ENCODE results near the gene SH3BP5. TPM values are rescaled to one million over a fixed set of nuclear protein-coding genes. Genes with fewer than 3 reads are reported as not detected.

Gene SH3BP5
- total RNA-seq, 1 experiment from 2014 or later = 21.0 TPM

- no peak for DNase-seq (ENCODE audit: low read depth)
These were observed 14.8 kb upstream of the SH3BP5 start for GRCh38 chr3:15347063-15347736.

- no peak for DNase-seq (ENCODE audit: low read depth)
These were observed 14.1 kb upstream of the SH3BP5 start for GRCh38 chr3:15346516-15346915.

- DNase-seq (ENCODE audit: low read depth) = no peak
These were observed 13.3 kb upstream of the SH3BP5 start for GRCh38 chr3:15345608-15346137.

GRCh38 chr3:15345066-15345607 lies 12.8 kb upstream of the SH3BP5 start:
- DNase-seq (ENCODE audit: low read depth) = no peak

- DNase-seq (ENCODE audit: low read depth) = no peak
These were observed 10.6 kb upstream of the SH3BP5 start for GRCh38 chr3:15342945-15343344.

GRCh38 chr3:15342246-15342645 lies 9.9 kb upstream of the SH3BP5 start:
- DNase-seq (ENCODE audit: low read depth) = no peak

- no peak for DNase-seq (ENCODE audit: low read depth)
These were observed 8.8 kb upstream of the SH3BP5 start for GRCh38 chr3:15341030-15341726.

GRCh38 chr3:15339786-15340215 lies 7.4 kb upstream of the SH3BP5 start:
- peak; percentile 59 for DNase-seq (ENCODE audit: low read depth)

- no peak for DNase-seq (ENCODE audit: low read depth)
These were observed 6.6 kb upstream of the SH3BP5 start for GRCh38 chr3:15339001-15339400.

GRCh38 chr3:15337963-15338362 lies 5.6 kb upstream of the SH3BP5 start:
- DNase-seq (ENCODE audit: low read depth) = no peak

- no peak for DNase-seq (ENCODE audit: low read depth)
These were observed 3.7 kb upstream of the SH3BP5 start for GRCh38 chr3:15336057-15336456.

- no peak for DNase-seq (ENCODE audit: low read depth)
These were observed 1.5 kb upstream of the SH3BP5 start for GRCh38 chr3:15333956-15334263.

GRCh38 chr3:15333099-15333955 lies 941 bp upstream of the SH3BP5 start:
- DNase-seq (ENCODE audit: low read depth) = no peak

GRCh38 chr3:15331606-15332404 lies 581 bp downstream of the SH3BP5 start:
- peak; percentile 16 for DNase-seq (ENCODE audit: low read depth)

- DNase-seq (ENCODE audit: low read depth) = no peak
These were observed 1.2 kb downstream of the SH3BP5 start for GRCh38 chr3:15331072-15331605.

GRCh38 chr3:15330031-15330596 lies 2.3 kb downstream of the SH3BP5 start:
- DNase-seq (ENCODE audit: low read depth) = peak; percentile 78

GRCh38 chr3:15329046-15330005 lies 3.1 kb downstream of the SH3BP5 start:
- DNase-seq (ENCODE audit: low read depth) = no peak

GRCh38 chr3:15327941-15328340 lies 4.4 kb downstream of the SH3BP5 start:
- DNase-seq (ENCODE audit: low read depth) = peak; percentile 78

GRCh38 chr3:15326673-15327072 lies 5.7 kb downstream of the SH3BP5 start:
- DNase-seq (ENCODE audit: low read depth) = no peak

All from Daoy (cell line).